Activated T-cell treated with anti-CD3 and anti-CD28 coated beads for 24 hours (primary cell): ENCODE measurements around the gene PAPPA.

Experiments used
- DNase-seq: peaks from one replicate; pipeline ENCODE4 v3.0.0-alpha.2; 2020; ENCODE audit warnings: low read depth

Gene PAPPA

DNA sequence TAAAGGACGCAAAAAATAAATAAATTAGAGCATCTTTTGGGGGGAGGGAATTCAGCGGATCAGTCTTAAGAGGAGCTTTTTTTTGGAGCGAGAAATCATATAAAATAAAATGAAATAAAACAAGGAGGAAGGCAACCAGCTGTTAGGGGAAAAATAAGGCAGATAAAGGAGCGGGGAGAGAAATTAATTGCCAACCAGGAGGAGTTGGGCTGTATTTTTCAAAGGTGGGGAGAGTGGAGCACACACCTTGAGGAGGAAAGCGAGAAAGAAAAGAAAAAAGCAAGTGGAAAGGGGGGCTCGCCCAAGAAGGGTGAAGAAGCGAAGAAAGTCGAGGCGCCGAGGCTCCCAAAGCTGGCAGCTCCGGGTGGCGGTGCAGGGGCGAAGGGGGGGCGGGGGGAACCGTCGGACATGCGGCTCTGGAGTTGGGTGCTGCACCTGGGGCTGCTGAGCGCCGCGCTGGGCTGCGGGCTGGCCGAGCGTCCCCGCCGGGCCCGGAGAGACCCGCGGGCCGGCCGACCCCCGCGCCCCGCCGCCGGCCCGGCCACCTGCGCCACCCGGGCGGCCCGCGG, at the start of gene PAPPA:
PAPPA (plus strand) TSS at position 27 of the 569 bp plus-strand sequence; CDS start at position 409, 382 bp downstream.
- DNase-seq = no peak

GRCh38 chr9:116103976-116104820, 49.4 kb upstream of the PAPPA start:
- DNase-seq = no peak

DNA sequence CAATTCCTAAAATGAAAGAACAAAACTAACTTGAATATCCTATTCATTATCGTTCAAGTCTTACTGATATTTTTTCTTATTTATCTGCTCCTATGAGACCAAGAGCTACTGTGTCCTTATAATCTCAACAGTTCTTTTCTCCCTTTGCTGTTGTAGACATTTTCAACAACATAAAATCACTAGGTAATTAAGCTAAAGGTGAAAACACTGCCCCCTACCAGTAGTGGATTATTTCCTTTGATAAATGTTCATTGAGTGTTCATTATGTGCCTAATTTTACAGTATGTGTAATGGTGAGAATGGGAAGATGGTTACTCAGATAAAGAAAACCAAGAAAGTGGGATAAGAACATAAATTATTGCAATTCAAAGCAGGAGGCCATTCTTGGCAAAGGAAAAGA, 41.4 kb upstream of the PAPPA start:
- DNase-seq = no peak

DNA sequence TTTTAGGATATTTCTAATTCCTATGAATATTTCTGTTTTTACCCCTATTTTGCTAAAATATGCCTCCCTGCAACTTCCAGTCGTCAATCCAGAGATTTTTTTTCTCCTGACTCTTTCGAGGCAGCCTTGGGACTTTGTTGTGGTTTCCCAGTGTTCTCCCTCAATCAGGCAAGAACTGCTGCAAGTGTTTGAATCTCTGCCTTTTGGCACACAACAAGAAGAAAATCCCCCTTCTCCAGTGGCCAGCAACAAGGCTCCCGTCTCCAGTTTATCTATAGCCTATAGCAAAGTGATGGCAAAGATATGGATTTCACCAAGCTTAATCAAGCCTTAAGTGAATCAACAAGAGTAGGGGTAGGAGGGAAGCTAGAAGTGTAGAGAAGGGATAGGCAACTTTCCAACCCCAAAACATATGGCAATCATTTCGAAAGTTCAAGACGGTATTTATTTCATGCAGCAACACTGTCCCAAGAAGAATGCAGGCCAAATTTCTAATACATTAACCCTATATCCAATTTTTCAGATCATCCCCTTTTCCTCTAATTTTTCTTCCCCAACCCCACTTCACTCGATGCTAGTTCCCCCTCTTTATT, 37.7 kb upstream of the PAPPA start:
- no peak for DNase-seq

DNA sequence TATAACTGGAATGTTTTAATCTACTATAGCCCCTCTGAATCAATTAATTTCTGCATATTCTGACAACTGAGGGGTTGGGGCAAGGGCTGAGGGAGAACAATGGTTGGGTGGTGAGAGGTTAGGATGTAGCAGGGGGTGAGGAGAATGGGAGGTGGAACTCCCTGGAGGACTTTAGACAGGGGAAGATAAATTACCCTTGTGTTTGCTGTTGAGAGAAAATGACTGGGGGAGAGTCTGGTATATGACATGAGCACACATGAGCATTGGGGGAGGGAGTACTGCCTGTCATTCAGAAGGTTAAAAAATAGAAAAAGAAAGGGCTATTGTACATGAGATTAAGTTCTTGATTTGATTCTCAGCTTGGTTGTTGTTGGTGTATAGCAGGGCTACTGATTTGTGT, 37.2 kb upstream of the PAPPA start:
- DNase-seq = no peak

DNA sequence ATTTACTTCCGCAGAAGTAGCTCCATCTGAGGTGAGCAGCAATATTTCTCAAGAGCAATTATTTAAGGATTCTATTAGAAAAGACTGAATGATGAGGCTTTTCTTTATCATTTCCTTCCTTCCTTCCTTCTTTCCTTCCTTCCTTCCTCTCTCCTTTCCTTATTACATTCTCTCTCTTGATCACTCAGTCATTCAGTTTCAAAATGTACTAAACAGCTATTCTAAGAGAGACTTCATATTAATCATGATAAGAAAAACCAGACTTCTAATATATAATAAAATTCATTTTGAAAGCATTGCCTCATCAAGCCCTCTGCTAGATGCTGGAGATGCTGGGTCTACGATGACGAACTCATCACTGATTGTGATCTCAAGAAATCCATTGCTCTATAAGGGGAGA, 30.4 kb upstream of the PAPPA start:
- DNase-seq = no peak

GRCh38 chr9:116124472-116125040, 29.0 kb upstream of the PAPPA start:
- DNase-seq = no peak

DNA sequence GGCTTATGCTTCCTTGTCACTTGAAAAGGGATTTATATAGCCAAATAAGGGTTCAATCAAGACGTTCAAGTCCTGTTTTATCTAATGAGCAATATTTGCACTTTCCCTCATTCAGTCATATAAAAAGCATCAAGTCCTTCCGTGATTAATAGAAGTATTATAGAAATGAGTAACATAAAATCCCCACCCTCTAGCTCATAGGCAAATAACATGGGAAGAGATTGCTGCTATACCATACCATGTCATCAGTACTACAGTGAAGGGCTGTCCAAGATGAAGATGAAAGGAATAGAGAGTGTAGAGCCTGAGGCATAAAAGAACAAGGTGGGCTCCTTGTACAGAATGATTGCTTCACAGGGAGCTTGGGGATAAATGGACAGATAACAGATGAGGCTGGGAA, 20.4 kb upstream of the PAPPA start:
- DNase-seq = no peak

DNA sequence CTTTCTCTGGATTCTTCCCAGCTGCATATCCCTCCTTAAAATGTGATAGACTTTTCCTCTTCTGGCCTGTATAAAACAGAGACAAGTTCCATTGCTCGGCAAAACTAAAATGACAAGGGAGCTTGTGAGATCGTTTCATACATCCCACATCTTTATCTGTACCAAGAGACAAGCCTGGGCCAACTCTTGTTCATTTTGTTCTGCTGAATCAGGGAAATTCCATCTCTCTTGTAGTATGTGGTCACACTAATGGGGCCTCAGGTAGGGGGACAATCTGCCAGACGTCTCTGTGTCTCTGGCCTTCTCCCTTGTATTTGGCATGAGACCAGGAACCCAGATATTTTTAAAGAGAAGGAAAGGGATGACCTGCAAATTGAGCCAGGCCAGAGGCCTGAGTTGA, 18.6 kb upstream of the PAPPA start:
- no peak for DNase-seq

- DNase-seq = no peak
These were observed 16.6 kb upstream of the PAPPA start for GRCh38 chr9:116137010-116137409.

DNA sequence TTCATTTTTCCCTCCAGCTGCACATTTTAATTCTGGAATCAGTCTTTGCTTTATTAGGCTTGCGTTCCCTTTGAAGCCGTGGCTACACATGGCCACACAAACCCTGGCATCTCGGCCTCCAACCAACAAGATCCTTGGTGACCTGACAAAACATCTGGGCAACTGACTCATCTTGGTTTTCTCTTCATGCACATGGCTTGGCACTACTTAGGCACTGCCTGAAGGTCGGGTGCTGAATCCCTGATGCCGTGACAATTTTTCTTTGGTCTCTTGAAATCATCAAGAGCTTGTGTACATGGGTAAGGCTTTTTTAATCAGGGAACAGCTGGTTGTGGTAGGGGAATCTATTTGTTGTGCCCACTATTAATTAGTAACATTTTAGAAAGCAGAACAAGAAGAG, 16.0 kb upstream of the PAPPA start:
- DNase-seq = no peak

DNA sequence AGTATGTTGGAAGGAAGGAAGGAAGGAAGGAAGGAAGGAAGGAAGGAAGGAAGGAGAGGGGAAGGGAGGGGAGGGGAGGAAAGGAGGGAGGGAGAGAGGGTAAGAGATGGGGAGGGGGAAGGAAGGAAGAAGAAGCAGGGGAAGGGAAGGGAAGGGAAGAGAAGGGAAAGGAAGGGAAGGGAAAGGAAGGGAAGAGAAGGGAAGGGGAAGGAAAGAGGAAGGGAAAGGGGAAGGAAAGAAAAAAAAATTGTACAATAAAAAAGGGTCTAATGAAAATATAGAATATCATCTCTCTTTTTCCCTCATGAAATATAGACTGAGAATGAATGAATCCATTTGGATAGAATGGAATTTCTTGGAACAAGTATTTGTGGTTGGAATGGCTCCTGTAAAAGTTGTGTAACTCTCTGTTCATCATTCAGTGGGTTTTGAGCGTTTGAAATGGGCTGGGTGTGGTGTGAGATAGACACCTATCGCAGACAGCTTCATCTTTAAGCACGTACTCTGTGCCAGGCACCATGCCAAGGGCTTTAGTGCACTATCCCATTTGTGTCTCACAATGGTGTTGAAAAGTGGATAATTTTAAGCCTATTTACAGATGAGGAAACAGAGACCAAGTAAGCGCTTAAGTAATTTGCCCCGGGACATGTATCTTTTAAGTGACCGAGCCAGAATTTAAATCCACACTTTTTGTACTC, 11.6 kb upstream of the PAPPA start:
- DNase-seq = no peak

- DNase-seq = no peak
These were observed 10.7 kb upstream of the PAPPA start for GRCh38 chr9:116142706-116143492.

DNA sequence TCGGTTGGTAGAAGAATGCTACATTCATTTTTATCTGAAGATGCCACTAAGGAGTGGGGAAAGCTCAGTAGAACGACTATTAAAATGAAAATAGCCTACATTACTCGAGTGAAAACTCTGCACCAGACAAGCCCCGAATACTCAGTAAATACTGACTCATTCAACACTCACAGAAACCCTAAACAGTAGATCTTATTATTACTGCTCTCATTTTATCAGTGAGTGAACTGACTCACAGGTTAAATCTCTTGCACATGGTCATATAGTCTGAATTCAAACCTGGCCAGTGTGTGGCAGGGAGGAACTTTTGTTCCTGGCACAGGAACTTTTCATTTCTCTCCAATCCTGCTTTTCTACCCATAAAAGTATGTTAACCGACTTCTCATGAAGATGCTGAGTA, 9.6 kb upstream of the PAPPA start:
- no peak for DNase-seq

DNA sequence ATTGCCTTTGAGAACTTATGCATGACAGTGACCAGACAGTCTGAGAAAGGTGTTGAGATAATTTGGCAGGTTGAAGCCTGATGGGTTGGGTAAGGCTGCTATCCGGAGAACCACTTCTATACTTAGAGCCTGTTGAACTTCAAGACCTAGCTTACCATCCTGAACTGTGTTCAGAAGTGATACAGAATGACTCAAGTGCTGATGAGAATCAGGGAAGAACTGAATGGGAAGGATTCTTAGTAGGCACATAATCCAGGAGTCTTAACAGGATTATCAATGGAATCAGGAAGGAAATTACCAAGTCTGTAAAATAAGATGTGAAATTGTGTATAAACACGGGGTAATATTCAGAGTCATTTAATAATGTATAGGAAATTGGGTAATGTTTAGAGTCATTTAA, 9.0 kb upstream of the PAPPA start:
- no peak for DNase-seq

DNA sequence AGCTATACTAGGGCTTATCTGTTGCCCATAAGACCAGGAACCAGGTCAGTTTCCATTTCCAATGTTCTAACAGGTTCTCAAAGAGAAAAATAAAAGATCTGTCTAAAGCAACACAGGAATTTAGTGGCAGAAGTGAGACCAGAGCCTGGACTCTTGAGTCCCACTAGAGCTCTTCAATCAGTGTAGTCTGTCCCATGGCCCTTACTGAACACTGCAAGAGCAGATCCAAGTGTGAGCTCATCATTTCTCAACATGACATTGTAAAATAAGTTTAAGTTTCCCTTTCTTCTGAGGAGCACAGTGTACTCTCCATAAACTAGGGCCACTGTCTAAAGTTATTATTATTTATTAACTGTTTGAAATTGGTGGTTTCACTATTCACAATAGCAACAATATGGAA, 8.6 kb upstream of the PAPPA start:
- no peak for DNase-seq

- DNase-seq = no peak
These were observed 5.8 kb upstream of the PAPPA start for GRCh38 chr9:116147821-116148220.

DNA sequence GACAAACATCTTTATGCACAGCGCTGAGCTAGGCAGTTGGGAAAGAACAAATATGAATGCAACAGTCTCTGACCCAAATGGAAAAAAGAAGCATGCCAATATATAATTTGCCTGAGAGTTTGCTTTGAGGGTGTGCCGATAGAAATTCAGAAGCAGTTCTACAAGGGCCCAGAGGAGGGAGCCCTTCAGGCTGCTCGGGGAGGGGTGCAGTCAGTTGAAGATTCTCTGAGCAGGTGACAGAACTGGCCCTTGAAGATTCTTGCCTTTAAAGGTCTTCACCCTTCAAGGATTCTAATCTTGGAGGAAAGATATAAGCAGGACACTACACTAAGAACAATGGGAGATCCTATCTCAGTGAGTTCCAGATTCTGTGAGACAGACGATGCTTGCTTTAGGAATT, 3.7 kb upstream of the PAPPA start:
- DNase-seq = no peak

DNA sequence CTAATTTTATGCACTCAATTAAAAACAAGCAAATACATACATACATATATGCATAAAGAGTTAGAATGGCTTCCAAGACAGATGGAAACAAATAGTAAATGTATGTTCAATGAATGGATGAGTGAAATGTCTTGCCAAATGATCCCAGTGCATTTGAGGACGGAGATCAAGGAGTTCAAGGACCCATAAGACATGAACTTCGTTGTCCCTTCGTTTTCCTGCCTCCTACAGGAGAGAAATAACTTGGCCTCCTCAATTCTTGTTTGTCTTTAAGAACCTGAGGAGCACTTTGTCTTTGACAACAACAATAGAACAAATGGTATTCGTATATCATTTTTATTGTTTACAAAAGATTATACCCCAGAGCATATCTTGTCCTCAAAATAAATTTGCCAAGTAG, 2.4 kb upstream of the PAPPA start:
- DNase-seq = no peak

GRCh38 chr9:116151966-116152381, 1.6 kb upstream of the PAPPA start:
- no peak for DNase-seq

GRCh38 chr9:116152390-116152789, 1.2 kb upstream of the PAPPA start:
- DNase-seq = no peak
